Mucosa of descending colon (tissue), 3 donors: ENCODE results near the gene POLR1A. TPM values are rescaled to one million over a fixed set of nuclear protein-coding genes. Genes with fewer than 3 reads are reported as not detected.

Experiments used
- ATAC-seq: fragments of 200-7000 bp; cut with Tn5 transposase; one replicate; pipeline ENCODE4 v1.9.1; 2020; ENCODE audit warnings: mild to moderate bottlenecking, moderate library complexity
- DNase-seq, 3 donors: peaks; one replicate each; pipeline ENCODE4 v3.0.0-alpha.2; 2020
- H3K36me3 ChIP-seq: fragments of 200-600 bp; one replicate; pipeline ENCODE4 v1.8.0; 2021; ENCODE audit warnings: low read depth, mild to moderate bottlenecking
- H3K4me1 ChIP-seq: fragments of 200-600 bp; one replicate; pipeline ENCODE4 v1.8.0; 2021; ENCODE audit warnings: low read depth, mild to moderate bottlenecking
- H3K4me3 ChIP-seq: fragments of 200-600 bp; one replicate; pipeline ENCODE4 v1.8.0; 2021; ENCODE audit warnings: mild to moderate bottlenecking
- H3K9me3 ChIP-seq: fragments of 200-600 bp; one replicate; pipeline ENCODE4 v1.8.0; 2021; ENCODE audit warnings: mild to moderate bottlenecking
- CTCF ChIP-seq: fragments of 200-600 bp; IDR thresholded peaks from one replicate; pipeline ENCODE4 v1.8.0; 2022; ENCODE audit warnings: antibody characterized with exemption, mild to moderate bottlenecking
- intact Hi-C, 2 donors: fragments of 100-400 bp; cut with DNase I in 1 of 2; cut with micrococcal nuclease in 1 of 2; formaldehyde crosslinking; loops; one replicate each; pipeline versions ENCODE4 v1.11.0 to v1.11.1; 2022; cut with DNase I, micrococcal nuclease
- total RNA-seq, 3 donors: library from RNA; stranded (reverse); fragmentation: NEBNext Ultra II Directional in 2 of 3; extraction: Animal tissue kit (Norgen Biotek cat#: 25700) in 2 of 3; gene quantifications; one replicate each; pipeline versions ENCODE4 v1.2.1 to v1.2.4, GENCODE V29; 2021 to 2023
- donor health status: DM: no; HTN: no; CAD: no; lungs with moderate emphysema.
- donor health status: DM: no; HTN: no; CAD: no.
- donor health status: DM: no; HTN: yes; CAD: no.

The POLR1A gene
- total RNA-seq, 3 donors from 2014 or later, result 22.8 to 29.3 (median 24.3) TPM

- ATAC-seq, result no peak
Observed at GRCh38 chr2:86142436-86143257, 37.0 kb upstream of the POLR1A start.

GRCh38 chr2:86140969-86141392, 35.3 kb upstream of the POLR1A start:
- H3K4me3 ChIP-seq, result no peak overlapping the region
- no peak for ATAC-seq
- intact Hi-C loops, result no loop called here
- H3K36me3 ChIP-seq, result no peaks in the 10 kb centered on the region
- no peak for TF ChIP-seq CTCF
- DNase-seq, result no peak
- no peaks in the 10 kb centered on the region for H3K9me3 ChIP-seq
- H3K4me1 ChIP-seq, result no peaks in the 10 kb centered on the region

More at GRCh38 chr2:86142436-86143257, 37.0 kb upstream of the POLR1A start:
- no peak for TF ChIP-seq CTCF
- Histone ChIP-seq H3K4me1 (no peaks in the 10 kb centered on the region), H3K9me3 (no peaks in the 10 kb centered on the region), H3K4me3 (no peak overlapping the region), H3K36me3 (no peaks in the 10 kb centered on the region)
- intact Hi-C loops, result no loop called here
- no peak for DNase-seq

- DNase-seq (no peak), ATAC-seq (no peak)
- no peak for TF ChIP-seq CTCF
- no peaks in the 10 kb centered on the region for H3K9me3 ChIP-seq
- H3K4me3 ChIP-seq, result no peak overlapping the region
- intact Hi-C loops, result no loop called here
- H3K4me1 ChIP-seq, result no peaks in the 10 kb centered on the region
- peaks cover under 1% of the 10 kb centered on the region for H3K36me3 ChIP-seq
Observed at GRCh38 chr2:86139981-86140380, 34.3 kb upstream of the POLR1A start.

GRCh38 chr2:86138736-86139625, 33.3 kb upstream of the POLR1A start:
- TF ChIP-seq CTCF, result no peak
- ATAC-seq, result no peak
- intact Hi-C loops, result no loop called here

GRCh38 chr2:86136141-86136540, 30.5 kb upstream of the POLR1A start:
- Histone ChIP-seq H3K9me3 (no peaks in the 10 kb centered on the region), H3K36me3 (peaks cover 8% of the 10 kb centered on the region), H3K4me3 (no peak overlapping the region), H3K4me1 (no peaks in the 10 kb centered on the region)
- TF ChIP-seq CTCF, result no peak
- ATAC-seq, result no peak
- intact Hi-C loops, result no loop called here
- DNase-seq, result no peak

More at GRCh38 chr2:86138736-86139625, 33.3 kb upstream of the POLR1A start:
- H3K36me3 ChIP-seq, result peaks cover 8% of the 10 kb centered on the region
- H3K9me3 ChIP-seq, result no peaks in the 10 kb centered on the region
- no peaks in the 10 kb centered on the region for H3K4me1 ChIP-seq
- no peak overlapping the region for H3K4me3 ChIP-seq
- DNase-seq, result no peak
